ENCODE data around the gene EEF2K.

Gene EEF2K

DNA sequence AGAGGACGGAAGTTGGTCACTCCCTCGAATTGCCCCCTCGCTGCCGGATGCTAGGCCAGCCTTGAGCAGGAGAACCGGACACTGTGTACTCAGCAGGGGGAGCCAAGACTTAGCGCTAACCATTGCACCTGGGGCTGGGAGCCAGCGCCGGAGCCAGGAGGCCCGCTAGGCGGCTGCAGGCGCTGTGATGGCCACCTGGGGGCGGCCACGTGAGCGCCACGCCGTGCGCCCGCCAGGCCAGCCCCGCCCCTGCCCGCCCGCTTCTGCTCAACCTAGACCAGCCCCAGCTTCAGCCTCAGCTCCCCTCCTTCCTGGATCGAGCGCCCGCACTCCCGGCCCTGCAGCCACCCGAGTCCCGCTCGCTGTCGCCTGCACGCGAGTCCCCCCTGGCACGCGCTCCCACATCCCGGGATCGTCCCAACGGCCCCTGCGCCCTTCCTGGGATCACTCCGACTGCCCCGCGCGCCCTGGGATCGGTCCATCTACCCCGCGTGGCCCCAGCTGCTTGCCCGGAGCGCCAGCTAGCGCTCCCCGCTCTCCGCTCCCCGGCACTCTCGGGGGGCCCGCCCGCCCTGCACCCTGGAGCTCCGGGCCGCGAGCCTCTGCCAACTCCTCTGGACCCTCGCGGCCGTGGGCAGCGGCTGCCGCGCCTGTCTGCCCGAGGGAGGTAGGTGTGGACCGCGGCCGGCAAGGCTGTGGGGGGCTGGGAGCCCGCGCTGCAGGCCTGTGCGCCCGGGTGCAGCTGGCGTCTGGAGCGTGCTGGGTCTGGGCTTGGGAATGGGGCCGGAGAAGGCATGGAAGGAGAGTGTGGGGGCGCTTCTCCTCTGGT lies at the start of gene EEF2K:
Gene EEF2K, plus strand, starts transcription at position 266 of the 829 bp plus-strand sequence. CDS start 19,452 bp downstream, outside the sequence.
- DNase-seq (ENCODE audit: low read depth) = peak; percentile 97
- TF ChIP-seq POLR2A (IDR thresholded peaks at IDR 0.05; ENCODE audit: extremely low read depth, insufficient read length) (peak; percentile 70), MYC (IDR thresholded peaks at IDR 0.05; ENCODE audit: low read depth, low read length) (peak; percentile 96)
- TF ChIP-seq, protein P1, sequence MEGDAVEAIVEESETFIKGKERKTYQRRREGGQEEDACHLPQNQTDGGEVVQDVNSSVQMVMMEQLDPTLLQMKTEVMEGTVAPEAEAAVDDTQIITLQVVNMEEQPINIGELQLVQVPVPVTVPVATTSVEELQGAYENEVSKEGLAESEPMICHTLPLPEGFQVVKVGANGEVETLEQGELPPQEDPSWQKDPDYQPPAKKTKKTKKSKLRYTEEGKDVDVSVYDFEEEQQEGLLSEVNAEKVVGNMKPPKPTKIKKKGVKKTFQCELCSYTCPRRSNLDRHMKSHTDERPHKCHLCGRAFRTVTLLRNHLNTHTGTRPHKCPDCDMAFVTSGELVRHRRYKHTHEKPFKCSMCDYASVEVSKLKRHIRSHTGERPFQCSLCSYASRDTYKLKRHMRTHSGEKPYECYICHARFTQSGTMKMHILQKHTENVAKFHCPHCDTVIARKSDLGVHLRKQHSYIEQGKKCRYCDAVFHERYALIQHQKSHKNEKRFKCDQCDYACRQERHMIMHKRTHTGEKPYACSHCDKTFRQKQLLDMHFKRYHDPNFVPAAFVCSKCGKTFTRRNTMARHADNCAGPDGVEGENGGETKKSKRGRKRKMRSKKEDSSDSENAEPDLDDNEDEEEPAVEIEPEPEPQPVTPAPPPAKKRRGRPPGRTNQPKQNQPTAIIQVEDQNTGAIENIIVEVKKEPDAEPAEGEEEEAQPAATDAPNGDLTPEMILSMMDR (IDR thresholded peaks at IDR 0.05; ENCODE audit: low read depth, low read length) = peak; percentile 48
- TF ChIP-seq, protein P2, sequence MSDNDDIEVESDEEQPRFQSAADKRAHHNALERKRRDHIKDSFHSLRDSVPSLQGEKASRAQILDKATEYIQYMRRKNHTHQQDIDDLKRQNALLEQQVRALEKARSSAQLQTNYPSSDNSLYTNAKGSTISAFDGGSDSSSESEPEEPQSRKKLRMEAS (IDR thresholded peaks at IDR 0.05; ENCODE audit: low read depth, low read length) = peak; percentile 94
- peak within 1 kb of the TSS; percentile 90 for H3K4me3 ChIP-seq (ENCODE audit: low read depth, low read length)

DNA sequence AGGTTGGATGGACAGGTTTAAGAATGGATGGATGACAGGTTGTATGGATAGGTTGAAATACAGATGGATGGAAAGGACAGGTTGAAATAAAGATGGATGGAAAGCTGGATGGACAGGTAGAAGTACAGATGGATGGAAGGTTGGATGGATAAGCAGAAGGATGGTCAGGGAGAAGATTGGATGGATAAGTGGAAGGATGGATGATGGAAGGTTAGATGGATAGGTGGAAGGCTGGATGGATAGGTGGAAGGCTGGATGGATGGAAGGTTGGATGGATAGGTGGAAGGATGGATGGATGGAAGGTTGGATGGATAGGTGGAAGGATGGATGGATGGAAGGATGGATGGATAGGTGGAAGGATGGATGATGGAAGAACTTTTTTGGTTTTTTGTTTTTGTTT lies 44.7 kb upstream of the EEF2K start:
- no peak for TF ChIP-seq POLR2A (IDR thresholded peaks at IDR 0.05; ENCODE audit: extremely low read depth, insufficient read length)
- TF ChIP-seq, protein P1 (IDR thresholded peaks at IDR 0.05; ENCODE audit: low read depth, low read length) = no peak
- no peak overlapping the region for H3K4me3 ChIP-seq (ENCODE audit: low read depth, low read length)
- no peak for DNase-seq (ENCODE audit: low read depth)

DNA sequence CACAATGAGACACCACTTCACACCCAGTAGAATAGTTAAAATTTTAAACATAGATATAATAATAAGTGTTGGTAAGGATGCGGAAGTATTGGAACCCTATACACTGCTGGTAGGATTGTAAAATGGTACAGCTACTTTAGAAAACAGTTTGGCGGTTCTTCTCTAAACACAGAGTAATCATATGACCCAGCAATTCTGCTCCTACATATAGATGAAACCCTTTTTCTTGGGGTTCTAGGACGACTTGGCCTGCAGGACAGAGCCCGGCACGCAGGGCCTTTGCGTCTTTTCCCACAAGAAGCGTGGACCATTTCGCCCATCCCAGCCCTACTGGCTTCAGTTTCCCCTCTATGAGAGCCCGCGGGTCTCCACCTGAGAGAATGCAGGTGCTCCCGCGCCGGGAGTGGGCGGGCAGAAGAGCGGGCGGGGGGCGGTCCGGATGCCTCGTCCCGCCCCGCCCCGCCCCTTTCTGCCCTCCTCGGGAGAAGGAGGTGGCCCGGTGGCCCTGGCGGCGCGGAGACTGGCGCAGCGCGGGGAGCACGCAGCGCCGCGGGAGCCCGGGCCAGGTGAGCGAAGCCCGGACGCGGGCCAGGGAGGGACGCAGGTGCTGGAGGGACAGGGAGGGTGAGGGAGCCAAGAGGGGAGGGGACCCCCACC lies 44.0 kb upstream of the EEF2K start, which contains the start of gene SDR42E2:
Gene SDR42E2, plus strand, starts transcription at position 508 of the 657 bp plus-strand sequence. CDS start 3,077 bp downstream, outside the sequence.
- no peak within 1 kb of the TSS for H3K4me3 ChIP-seq (ENCODE audit: low read depth, low read length)
- no peak for DNase-seq (ENCODE audit: low read depth)
- TF ChIP-seq, protein P2 (IDR thresholded peaks at IDR 0.05; ENCODE audit: low read depth, low read length) = no peak
- TF ChIP-seq POLR2A (IDR thresholded peaks at IDR 0.05; ENCODE audit: extremely low read depth, insufficient read length) (no peak), MYC (IDR thresholded peaks at IDR 0.05; ENCODE audit: low read depth, low read length) (no peak)
- TF ChIP-seq, protein P1 (IDR thresholded peaks at IDR 0.05; ENCODE audit: low read depth, low read length) = no peak

DNA sequence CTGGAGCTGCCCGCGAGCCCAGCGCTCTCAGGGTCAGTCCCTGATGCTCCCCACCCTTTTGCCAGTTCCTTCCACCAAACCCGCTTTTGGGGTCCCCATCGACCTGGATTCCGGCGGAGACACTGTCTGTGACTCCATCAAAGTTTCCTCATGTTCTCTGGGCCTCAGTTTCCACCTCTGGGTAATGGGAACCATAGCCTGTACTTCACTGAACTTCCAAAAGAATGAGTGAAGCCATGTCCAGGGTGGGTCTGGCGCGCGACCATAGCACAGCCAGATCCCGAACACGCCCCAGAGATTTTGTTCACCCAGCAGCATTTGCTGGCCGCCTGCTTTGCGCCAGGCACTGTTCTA lies 43.4 kb upstream of the EEF2K start:
- DNase-seq (ENCODE audit: low read depth) = no peak
- no peak overlapping the region for H3K4me3 ChIP-seq (ENCODE audit: low read depth, low read length)
- TF ChIP-seq MYC (IDR thresholded peaks at IDR 0.05; ENCODE audit: low read depth, low read length) (no peak), POLR2A (IDR thresholded peaks at IDR 0.05; ENCODE audit: extremely low read depth, insufficient read length) (no peak)
- TF ChIP-seq, protein P1 (IDR thresholded peaks at IDR 0.05; ENCODE audit: low read depth, low read length) = no peak
- TF ChIP-seq, protein P2 (IDR thresholded peaks at IDR 0.05; ENCODE audit: low read depth, low read length) = no peak

DNA sequence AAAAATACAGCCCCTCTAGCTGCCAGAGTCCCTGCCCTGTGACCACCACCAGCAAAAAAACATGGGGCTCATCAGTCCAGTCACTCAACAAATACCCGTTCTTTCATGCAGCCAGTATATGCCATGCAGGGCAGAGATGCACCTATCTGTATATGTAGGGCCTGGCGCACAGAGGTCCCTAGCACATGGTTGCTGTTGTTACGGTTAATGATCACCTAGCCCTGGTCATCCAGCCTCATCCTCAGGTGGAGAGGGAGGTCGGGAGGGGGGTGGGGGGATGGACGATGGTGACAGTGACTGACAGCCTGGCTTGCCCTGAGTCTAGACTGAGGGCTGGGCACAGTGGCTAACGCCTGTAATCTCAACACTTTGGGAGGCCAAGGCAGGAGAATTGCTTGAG lies 42.3 kb upstream of the EEF2K start:
- DNase-seq (ENCODE audit: low read depth) = no peak
- TF ChIP-seq, protein P2 (IDR thresholded peaks at IDR 0.05; ENCODE audit: low read depth, low read length) = no peak
- TF ChIP-seq, protein P1 (IDR thresholded peaks at IDR 0.05; ENCODE audit: low read depth, low read length) = no peak
- TF ChIP-seq POLR2A (IDR thresholded peaks at IDR 0.05; ENCODE audit: extremely low read depth, insufficient read length) (no peak), MYC (IDR thresholded peaks at IDR 0.05; ENCODE audit: low read depth, low read length) (no peak)
- H3K4me3 ChIP-seq (ENCODE audit: low read depth, low read length) = no peak overlapping the region

All from NB4 (cell line).